ENCODE measurements around the gene PRRG2.
"Not testable (repeated sequence)": the region's sequence is repeated elsewhere in the genome, so short reads cannot be mapped to it uniquely, and the experiment has no call there.

The PRRG2 gene

DNA sequence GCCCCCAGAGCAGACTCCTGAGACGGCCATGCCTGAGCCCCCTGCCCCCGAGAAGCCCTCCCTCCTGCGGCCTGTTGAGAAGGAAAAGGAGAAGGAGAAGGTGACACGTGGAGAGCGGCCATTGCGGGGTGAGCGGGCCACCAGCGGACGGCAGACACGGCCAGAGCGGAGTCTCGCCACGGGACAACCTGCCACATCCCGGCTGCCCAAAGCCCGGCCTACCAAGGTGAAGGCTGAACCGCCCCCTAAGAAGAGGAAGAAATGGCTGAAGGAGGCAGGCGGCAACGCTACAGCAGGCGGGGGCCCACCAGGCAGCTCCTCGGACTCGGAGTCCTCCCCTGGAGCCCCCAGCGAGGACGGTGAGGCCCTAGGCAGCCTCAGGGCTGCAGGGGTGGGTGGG, 34.7 kb downstream of the PRRG2 start:
- no peak for DNase-seq (ENCODE audit: low read depth, low spot score)
- in situ Hi-C loops (cut with HindIII; ENCODE audit: low sequenced_read_pairs) = no loop called here
- H3K4me3 ChIP-seq (ENCODE audit: low read depth, low read length) = no peak overlapping the region
- TF ChIP-seq, protein P1, sequence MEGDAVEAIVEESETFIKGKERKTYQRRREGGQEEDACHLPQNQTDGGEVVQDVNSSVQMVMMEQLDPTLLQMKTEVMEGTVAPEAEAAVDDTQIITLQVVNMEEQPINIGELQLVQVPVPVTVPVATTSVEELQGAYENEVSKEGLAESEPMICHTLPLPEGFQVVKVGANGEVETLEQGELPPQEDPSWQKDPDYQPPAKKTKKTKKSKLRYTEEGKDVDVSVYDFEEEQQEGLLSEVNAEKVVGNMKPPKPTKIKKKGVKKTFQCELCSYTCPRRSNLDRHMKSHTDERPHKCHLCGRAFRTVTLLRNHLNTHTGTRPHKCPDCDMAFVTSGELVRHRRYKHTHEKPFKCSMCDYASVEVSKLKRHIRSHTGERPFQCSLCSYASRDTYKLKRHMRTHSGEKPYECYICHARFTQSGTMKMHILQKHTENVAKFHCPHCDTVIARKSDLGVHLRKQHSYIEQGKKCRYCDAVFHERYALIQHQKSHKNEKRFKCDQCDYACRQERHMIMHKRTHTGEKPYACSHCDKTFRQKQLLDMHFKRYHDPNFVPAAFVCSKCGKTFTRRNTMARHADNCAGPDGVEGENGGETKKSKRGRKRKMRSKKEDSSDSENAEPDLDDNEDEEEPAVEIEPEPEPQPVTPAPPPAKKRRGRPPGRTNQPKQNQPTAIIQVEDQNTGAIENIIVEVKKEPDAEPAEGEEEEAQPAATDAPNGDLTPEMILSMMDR (IDR thresholded peaks at IDR 0.05; ENCODE audit: low read depth, low read length) = no peak

GRCh38 chr19:49616532-49616931, 35.4 kb downstream of the PRRG2 start:
- TF ChIP-seq, protein P1 (IDR thresholded peaks at IDR 0.05; ENCODE audit: low read depth, low read length) = no peak
- no peak overlapping the region for H3K4me3 ChIP-seq (ENCODE audit: low read depth, low read length)
- in situ Hi-C loops (cut with HindIII; ENCODE audit: low sequenced_read_pairs) = no loop called here
- DNase-seq (ENCODE audit: low read depth, low spot score) = no peak

- no peak overlapping the region for H3K4me3 ChIP-seq (ENCODE audit: low read depth, low read length)
- in situ Hi-C loops (cut with HindIII; ENCODE audit: low sequenced_read_pairs) = no loop called here
- no peak for DNase-seq (ENCODE audit: low read depth, low spot score)
- TF ChIP-seq, protein P1 (IDR thresholded peaks at IDR 0.05; ENCODE audit: low read depth, low read length) = no peak
These were observed 35.8 kb downstream of the PRRG2 start for GRCh38 chr19:49616945-49617344.

- DNase-seq (ENCODE audit: low read depth, low spot score); H3K4me3 ChIP-seq (ENCODE audit: low read depth, low read length); in situ Hi-C loops (cut with HindIII; ENCODE audit: low sequenced_read_pairs): not testable (repeated sequence)
These were observed 36.7 kb downstream of the PRRG2 start for GRCh38 chr19:49617860-49618259.

DNA sequence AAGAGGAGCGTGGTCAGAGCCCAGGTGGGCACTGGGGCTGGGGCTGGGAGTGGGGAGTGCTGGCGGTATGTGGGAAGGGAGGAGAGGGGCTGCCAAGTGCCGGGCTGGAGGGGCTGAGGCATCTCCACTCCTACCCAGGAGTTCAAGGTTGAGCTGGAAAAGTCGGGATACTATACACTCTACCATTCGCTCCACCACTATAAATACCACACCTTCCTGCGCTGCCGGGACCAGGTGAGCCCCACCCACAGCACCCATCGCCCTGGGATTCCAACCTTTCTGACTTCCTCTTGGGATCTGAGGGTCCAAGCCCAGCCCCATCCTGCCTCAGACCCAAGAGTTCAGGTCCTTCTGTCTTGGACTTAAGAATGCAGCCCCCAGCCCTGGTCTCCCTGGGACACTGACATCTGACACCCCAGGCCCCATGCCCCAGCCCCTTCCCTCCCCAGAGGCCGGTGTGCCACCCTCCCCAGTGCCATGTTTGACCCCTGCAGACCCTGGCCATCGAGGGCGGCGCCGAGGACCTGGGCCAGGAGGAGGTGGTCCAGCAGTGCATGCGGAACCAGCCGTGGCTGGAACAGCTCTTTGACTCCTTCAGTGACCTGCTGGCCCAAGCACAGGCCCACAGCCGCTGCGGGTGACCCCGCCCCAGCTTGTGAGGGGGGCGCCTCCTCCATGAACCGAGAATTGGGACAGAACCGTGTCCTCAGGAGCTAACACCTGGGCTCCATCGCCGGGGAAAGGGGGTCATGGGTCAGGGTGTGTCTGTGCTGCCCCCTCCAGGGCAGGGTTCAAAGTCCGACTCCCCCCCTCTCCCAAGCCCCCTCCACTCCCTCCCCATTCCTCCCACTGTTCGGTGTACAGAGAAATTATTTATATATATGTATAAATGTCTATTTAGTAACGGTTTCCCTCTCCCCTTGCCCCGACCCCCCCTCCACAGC, 44.1 kb downstream of the PRRG2 start:
- TF ChIP-seq, protein P1 (IDR thresholded peaks at IDR 0.05; ENCODE audit: low read depth, low read length) = no peak
- no peak for DNase-seq (ENCODE audit: low read depth, low spot score)
- H3K4me3 ChIP-seq (ENCODE audit: low read depth, low read length) = no peak overlapping the region
- in situ Hi-C loops (cut with HindIII; ENCODE audit: low sequenced_read_pairs) = no loop called here

DNA sequence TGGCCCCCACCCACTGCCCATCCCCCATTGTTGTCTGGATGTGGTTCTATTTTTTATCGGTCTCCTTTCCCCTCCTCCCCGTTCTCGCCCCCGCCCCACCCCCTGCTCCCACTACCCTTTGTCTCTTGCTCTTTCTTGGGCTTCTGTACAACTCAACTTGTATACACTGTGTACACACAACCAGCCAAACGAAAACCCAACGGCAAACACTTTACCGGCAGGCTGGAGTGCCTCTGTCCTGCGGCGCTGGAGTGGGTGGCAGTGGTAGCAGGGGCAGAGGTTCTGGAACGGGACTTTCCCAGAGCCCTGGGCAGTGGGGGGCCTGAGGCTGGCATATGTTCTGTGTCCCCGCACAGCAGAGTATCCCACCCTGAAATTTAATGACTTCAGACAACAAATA, 45.1 kb downstream of the PRRG2 start:
- DNase-seq (ENCODE audit: low read depth, low spot score) = no peak
- TF ChIP-seq, protein P1 (IDR thresholded peaks at IDR 0.05; ENCODE audit: low read depth, low read length) = no peak
- H3K4me3 ChIP-seq (ENCODE audit: low read depth, low read length) = no peak overlapping the region
- in situ Hi-C loops (cut with HindIII; ENCODE audit: low sequenced_read_pairs) = no loop called here

- in situ Hi-C loops (cut with HindIII; ENCODE audit: low sequenced_read_pairs) = no loop called here
- TF ChIP-seq, protein P1 (IDR thresholded peaks at IDR 0.05; ENCODE audit: low read depth, low read length) = no peak
- H3K4me3 ChIP-seq (ENCODE audit: low read depth, low read length) = no peak overlapping the region
- no peak for DNase-seq (ENCODE audit: low read depth, low spot score)
These were observed 48.5 kb downstream of the PRRG2 start for GRCh38 chr19:49629659-49630058.
